ENCODE results near the gene PFKFB1.

The PFKFB1 gene

GRCh38 chrX:54945224-54945623, 48.8 kb downstream of the PFKFB1 start:
- no peak for ATAC-seq
- no peak overlapping the region for H3K4me3 Mint-ChIP-seq
- no peaks in the 10 kb centered on the region for H3K4me1 Mint-ChIP-seq

DNA sequence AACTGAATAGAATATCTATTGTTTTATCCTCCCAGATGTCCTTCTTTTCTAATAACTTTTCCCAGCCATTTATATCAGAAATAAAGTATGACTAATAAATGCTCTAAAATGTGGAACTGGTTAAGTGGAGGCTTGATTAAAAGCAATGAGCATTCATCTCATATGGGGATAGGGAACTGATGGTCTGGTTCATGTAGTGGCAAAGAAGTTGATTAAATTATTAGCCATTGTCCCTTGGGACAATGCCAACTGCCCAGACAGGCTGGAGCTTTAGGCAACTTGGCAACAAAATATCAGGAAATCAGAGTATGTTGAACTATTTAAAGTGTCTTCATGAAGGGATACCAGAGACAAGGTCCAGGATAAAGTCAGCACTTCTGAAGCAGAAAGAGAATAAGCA, 49.2 kb downstream of the PFKFB1 start:
- no peaks in the 10 kb centered on the region for H3K4me1 Mint-ChIP-seq
- no peaks in the 10 kb centered on the region for H3K27me3 Mint-ChIP-seq
- H3K9me3 Mint-ChIP-seq = no peaks in the 10 kb centered on the region
- DNase-seq = no peak
- no peak for ATAC-seq
- no peak overlapping the region for H3K27ac Mint-ChIP-seq
- H3K4me3 Mint-ChIP-seq = no peak overlapping the region

More at GRCh38 chrX:54945224-54945623, 48.8 kb downstream of the PFKFB1 start:
- H3K27me3 Mint-ChIP-seq = no peaks in the 10 kb centered on the region
- H3K27ac Mint-ChIP-seq = no peak overlapping the region
- H3K9me3 Mint-ChIP-seq = no peaks in the 10 kb centered on the region
- DNase-seq = no peak

GRCh38 chrX:54937416-54937815, 56.6 kb downstream of the PFKFB1 start:
- Mint-ChIP-seq H3K27me3 (no peaks in the 10 kb centered on the region), H3K27ac (no peak overlapping the region), H3K9me3 (no peaks in the 10 kb centered on the region), H3K4me1 (no peaks in the 10 kb centered on the region), H3K4me3 (no peak overlapping the region)
- ATAC-seq (no peak), DNase-seq (no peak)

- Mint-ChIP-seq H3K27me3 (no peaks in the 10 kb centered on the region), H3K4me3 (no peak overlapping the region), H3K9me3 (no peaks in the 10 kb centered on the region), H3K27ac (no peak overlapping the region), H3K4me1 (no peaks in the 10 kb centered on the region)
- ATAC-seq (no peak), DNase-seq (no peak)
These were observed 58.7 kb downstream of the PFKFB1 start for GRCh38 chrX:54935306-54935705.

DNA sequence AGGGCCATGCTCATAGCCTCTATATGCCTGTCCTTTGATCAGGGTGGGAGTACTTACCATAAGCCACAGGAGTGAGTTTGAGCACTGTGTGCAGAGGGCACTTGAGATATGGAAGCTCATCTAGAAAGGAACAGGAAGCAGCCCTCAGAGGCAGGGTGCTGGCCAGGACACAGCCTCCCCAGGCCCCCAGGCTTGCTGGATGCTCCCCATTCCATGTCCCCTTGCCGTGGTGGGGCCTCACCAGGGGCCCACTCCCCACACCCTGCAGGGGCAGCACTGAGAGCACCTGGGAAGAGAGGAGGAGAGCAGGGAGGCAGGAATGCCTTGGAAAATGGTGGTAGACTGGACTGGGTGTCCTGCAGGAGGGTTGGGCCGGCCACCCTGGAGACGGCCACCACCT, 59.1 kb downstream of the PFKFB1 start:
- Mint-ChIP-seq H3K4me1 (no peaks in the 10 kb centered on the region), H3K4me3 (no peak overlapping the region), H3K27ac (no peak overlapping the region), H3K9me3 (no peaks in the 10 kb centered on the region), H3K27me3 (no peaks in the 10 kb centered on the region)
- no peak for ATAC-seq
- no peak for DNase-seq

- no peaks in the 10 kb centered on the region for H3K4me1 Mint-ChIP-seq
- ATAC-seq = no peak
- H3K27me3 Mint-ChIP-seq = no peaks in the 10 kb centered on the region
- H3K9me3 Mint-ChIP-seq = no peaks in the 10 kb centered on the region
- no peak overlapping the region for H3K27ac Mint-ChIP-seq
- H3K4me3 Mint-ChIP-seq = no peak overlapping the region
- no peak for DNase-seq
These were observed 59.9 kb downstream of the PFKFB1 start for GRCh38 chrX:54934058-54934457.

GRCh38 chrX:54933150-54933826, 60.7 kb downstream of the PFKFB1 start:
- DNase-seq = no peak
- no peak overlapping the region for H3K4me3 Mint-ChIP-seq
- no peak for ATAC-seq
- no peaks in the 10 kb centered on the region for H3K9me3 Mint-ChIP-seq
- no peaks in the 10 kb centered on the region for H3K27me3 Mint-ChIP-seq
- no peak overlapping the region for H3K27ac Mint-ChIP-seq
- H3K4me1 Mint-ChIP-seq = no peaks in the 10 kb centered on the region

GRCh38 chrX:54931107-54931506, 62.9 kb downstream of the PFKFB1 start:
- Mint-ChIP-seq H3K27ac (no peak overlapping the region), H3K4me1 (no peaks in the 10 kb centered on the region), H3K27me3 (no peaks in the 10 kb centered on the region), H3K4me3 (no peak overlapping the region), H3K9me3 (no peaks in the 10 kb centered on the region)
- DNase-seq = no peak
- ATAC-seq = no peak

DNA sequence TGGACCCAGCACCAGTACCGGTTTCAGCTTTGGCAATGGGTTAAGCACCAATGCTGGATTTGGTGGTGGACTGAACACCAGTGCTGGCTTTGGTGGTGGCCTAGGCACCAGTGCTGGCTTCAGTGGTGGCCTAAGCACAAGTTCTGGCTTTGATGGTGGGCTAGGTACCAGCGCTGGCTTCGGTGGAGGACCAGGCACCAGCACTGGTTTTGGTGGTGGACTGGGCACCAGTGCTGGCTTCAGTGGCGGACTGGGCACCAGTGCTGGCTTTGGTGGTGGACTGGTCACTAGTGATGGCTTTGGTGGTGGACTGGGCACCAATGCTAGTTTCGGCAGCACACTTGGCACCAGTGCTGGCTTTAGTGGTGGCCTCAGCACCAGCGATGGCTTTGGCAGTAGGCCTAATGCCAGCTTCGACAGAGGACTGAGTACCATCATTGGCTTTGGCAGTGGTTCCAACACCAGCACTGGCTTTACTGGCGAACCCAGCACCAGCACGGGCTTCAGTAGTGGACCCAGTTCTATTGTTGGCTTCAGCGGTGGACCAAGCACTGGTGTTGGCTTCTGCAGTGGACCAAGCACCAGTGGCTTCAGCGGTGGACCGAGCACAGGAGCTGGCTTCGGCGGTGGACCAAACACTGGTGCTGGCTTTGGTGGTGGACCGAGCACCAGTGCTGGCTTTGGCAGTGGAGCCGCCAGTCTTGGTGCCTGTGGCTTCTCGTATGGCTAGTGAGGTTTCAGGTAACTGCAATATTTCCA, 63.5 kb downstream of the PFKFB1 start:
- H3K27me3 Mint-ChIP-seq = no peaks in the 10 kb centered on the region
- H3K4me3 Mint-ChIP-seq = no peak overlapping the region
- ATAC-seq (no peak), DNase-seq (no peak)
- no peaks in the 10 kb centered on the region for H3K4me1 Mint-ChIP-seq
- H3K9me3 Mint-ChIP-seq = no peaks in the 10 kb centered on the region
- no peak overlapping the region for H3K27ac Mint-ChIP-seq

DNA sequence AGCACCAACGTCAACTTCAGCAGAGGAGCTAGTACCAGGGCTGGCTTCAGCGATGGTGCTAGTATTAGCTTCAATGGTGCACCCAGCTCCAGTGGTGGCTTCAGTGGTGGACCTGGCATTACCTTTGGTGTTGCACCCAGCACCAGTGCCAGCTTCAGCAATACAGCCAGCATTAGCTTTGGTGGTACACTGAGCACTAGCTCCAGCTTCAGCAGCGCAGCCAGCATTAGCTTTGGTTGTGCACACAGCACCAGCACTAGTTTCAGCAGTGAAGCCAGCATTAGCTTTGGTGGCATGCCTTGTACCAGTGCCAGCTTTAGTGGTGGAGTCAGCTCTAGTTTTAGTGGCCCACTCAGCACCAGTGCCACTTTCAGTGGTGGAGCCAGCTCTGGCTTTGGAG, 65.1 kb downstream of the PFKFB1 start:
- no peak for DNase-seq
- H3K27ac Mint-ChIP-seq = no peak overlapping the region
- no peak for ATAC-seq
- no peaks in the 10 kb centered on the region for H3K4me1 Mint-ChIP-seq
- H3K27me3 Mint-ChIP-seq = no peaks in the 10 kb centered on the region
- no peak overlapping the region for H3K4me3 Mint-ChIP-seq
- no peaks in the 10 kb centered on the region for H3K9me3 Mint-ChIP-seq

GRCh38 chrX:54926978-54927377, 67.0 kb downstream of the PFKFB1 start:
- ATAC-seq (no peak), DNase-seq (no peak)
- Mint-ChIP-seq H3K4me3 (no peak overlapping the region), H3K9me3 (no peaks in the 10 kb centered on the region), H3K27me3 (no peaks in the 10 kb centered on the region), H3K4me1 (peaks cover 6% of the 10 kb centered on the region), H3K27ac (no peak overlapping the region)

- no peaks in the 10 kb centered on the region for H3K27me3 Mint-ChIP-seq
- no peak overlapping the region for H3K27ac Mint-ChIP-seq
- no peaks in the 10 kb centered on the region for H3K9me3 Mint-ChIP-seq
- DNase-seq = no peak
- H3K4me1 Mint-ChIP-seq = peaks cover 25% of the 10 kb centered on the region
- ATAC-seq = no peak
- no peak overlapping the region for H3K4me3 Mint-ChIP-seq
These were observed 70.6 kb downstream of the PFKFB1 start for GRCh38 chrX:54923376-54923775.

- H3K4me1 Mint-ChIP-seq = peaks cover 25% of the 10 kb centered on the region
- no peaks in the 10 kb centered on the region for H3K27me3 Mint-ChIP-seq
- DNase-seq (no peak), ATAC-seq (no peak)
- H3K27ac Mint-ChIP-seq = no peak overlapping the region
- no peaks in the 10 kb centered on the region for H3K9me3 Mint-ChIP-seq
- H3K4me3 Mint-ChIP-seq = peak overlapping the region in 1 of 2 donors; percentile 93
These were observed 71.4 kb downstream of the PFKFB1 start for GRCh38 chrX:54922547-54922946.

DNA sequence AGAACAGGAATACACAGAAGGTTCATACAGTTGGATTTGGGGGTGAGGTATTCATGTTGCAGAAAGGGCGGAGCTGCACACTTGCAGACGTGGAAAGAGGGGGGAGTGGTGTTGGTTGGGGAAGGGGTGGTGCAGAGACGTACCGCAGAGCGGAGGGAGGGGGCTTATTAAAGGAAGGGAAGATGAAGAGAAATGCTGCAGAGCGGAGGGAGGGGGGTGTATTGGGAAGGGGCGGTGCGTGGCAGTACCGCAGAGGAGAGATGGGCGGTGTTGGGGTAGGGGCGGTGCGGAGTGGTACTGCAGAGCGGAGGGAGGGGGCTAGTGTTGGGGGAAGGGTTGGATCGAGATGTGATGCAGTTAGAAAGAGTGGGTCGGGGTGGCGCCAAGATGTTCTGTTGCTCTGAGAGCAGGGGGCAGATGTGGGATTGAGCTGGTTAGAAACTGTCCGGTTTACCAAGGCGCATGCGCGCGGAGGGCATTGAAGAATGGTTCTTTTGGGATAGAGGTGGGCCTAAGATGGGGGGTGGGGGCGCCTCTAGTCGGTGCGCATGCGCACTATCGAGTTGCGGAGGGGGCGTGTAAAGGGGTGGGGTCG, 72.5 kb downstream of the PFKFB1 start:
- Mint-ChIP-seq H3K27me3 (no peaks in the 10 kb centered on the region), H3K4me3 (peak overlapping the region; percentile 93 to 96), H3K27ac (peak overlapping the region; percentile 60 to 91), H3K4me1 (peaks cover 25% of the 10 kb centered on the region), H3K9me3 (no peaks in the 10 kb centered on the region)
- ATAC-seq (peak; percentile 85), DNase-seq (peak; percentile 23 to 61)

DNA sequence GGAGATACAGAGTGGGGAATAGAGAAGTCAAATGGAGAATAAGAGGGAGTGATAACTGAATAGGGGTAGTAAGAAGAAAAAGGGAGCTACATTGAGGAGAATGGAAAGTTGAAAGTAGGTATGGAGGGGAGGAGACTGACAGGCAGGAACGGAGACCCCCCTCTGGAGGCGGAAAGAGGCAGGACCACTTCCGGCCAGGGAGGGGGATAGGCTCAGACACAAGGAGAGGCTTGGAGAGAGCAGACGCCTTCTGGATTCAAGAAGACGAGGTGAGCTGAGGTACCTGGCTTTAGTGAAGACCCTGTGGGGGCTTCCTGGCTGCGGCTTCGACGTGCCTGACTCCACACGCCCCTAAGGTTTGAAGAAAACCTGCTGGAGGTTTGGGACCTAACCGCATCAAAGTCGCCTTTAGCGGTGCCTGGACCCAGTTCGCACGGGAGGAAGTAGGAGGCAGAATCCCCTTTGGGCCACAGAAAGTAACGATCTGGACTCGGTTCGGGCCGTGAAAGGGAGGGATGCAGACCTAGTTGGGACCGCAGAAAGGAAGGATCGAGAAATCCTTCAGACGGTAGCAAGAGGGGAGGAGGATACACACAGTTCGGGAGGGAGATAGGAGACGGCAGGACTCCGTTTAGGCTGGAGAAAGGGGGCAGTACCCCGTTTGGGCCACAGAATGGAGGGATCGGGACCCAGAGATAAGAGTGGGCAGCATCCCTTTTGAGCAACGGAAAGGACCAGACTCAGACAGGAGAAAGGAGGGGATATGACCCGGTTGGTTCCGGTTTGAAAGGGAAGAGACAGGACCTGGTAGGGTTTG, 73.2 kb downstream of the PFKFB1 start, which contains the start of gene TRO:
Gene TRO (plus strand): TSS at position 215 of the 817 bp plus-strand sequence. CDS start 1,423 bp downstream, outside the sequence.
- Mint-ChIP-seq H3K27ac (peak within 1 kb of the TSS; percentile 60 to 91), H3K4me1 (peaks cover 25% of the 10 kb centered on the region), H3K4me3 (peak within 1 kb of the TSS; percentile 93 to 96), H3K9me3 (no peaks in the 10 kb centered on the region), H3K27me3 (no peaks in the 10 kb centered on the region)
- DNase-seq = no peak
- peak; percentile 33 for ATAC-seq
